HCT116 (cell line): Measurements from ENCODE around the gene RPS10. TPM values are rescaled to one million over a fixed set of nuclear protein-coding genes. Genes with fewer than 3 reads are reported as not detected.
A peak's percentile ranks its signal among the peaks of the same experiment; 100 is the strongest.

Source experiments
- ATAC-seq: fragments of 200-7000 bp; cut with Tn5 transposase; 2 replicates; pipeline ENCODE4 v1.9.1; 2020; ENCODE audit warnings: mild to moderate bottlenecking, moderate library complexity
- BruUV-seq: library from RNA; stranded (reverse); fragments of 400-500 nt; replicated peaks from 2 replicates; lab custom pipeline; 2021; lab: Mats Ljungman, UMichigan
- CTCF ChIA-PET: fragments of 300-600 bp; sonication (Branson Sonifier 250); formaldehyde crosslinking; loops from one replicate; lab custom pipeline; 2021; ENCODE audit warnings: antibody characterized with exemption; lab: Charles Lee
- POLR2A ChIA-PET: fragments of 300-600, 350-600 bp; sonication (Branson Sonifier 250); formaldehyde crosslinking; loops from one replicate; lab custom pipeline; 2021; ENCODE audit warnings: antibody characterized with exemption; lab: Charles Lee
- RAD21 ChIA-PET, 2 experiments: fragments of 300-600 bp; sonication (Branson Sonifier 250); formaldehyde crosslinking; loops; one replicate each; lab custom pipeline; 2023; ENCODE audit warnings: low total read pairs in 2 of 2; ENCODE audit not compliant: uncharacterized antibody in 2 of 2, unreplicated experiment in 2 of 2, low non-redundant PET in 1 of 2; lab: Charles Lee
- DNase-seq: peaks from one replicate; pipeline ENCODE4 v3.0.0-alpha.2; 2010; ENCODE audit warnings: low read depth, low spot score
- H2AFZ ChIP-seq: fragments of 200-600 bp; shearing (Covaris generic), sonication (generic); 2 replicates; pipeline ENCODE4 v1.6.1; 2017; ENCODE audit warnings: low read depth, mixed run types, mixed read lengths, antibody characterized with exemption, low read length; ENCODE audit not compliant: poor library complexity, severe bottlenecking
- H3K27ac ChIP-seq: 2 replicates; pipeline ENCODE4 v1.5.1; 2012; ENCODE audit warnings: low read depth, low read length
- H3K27me3 ChIP-seq: fragments of 200-600 bp; sonication (generic); 2 replicates; pipeline ENCODE4 v1.6.1; 2016; ENCODE audit warnings: mixed run types, low read length, mixed read lengths; ENCODE audit not compliant: insufficient read depth
- H3K36me3 ChIP-seq, 2 experiments: fragments of 200-500 bp in 1 of 2; fragments of 200-600 bp in 1 of 2; sonication (Bioruptor generic) in 1 of 2; sonication (generic) in 1 of 2; 2 replicates each; pipeline versions ENCODE4 v1.5.1 to v1.6.1; 2014 to 2016; ENCODE audit warnings: low read length in 2 of 2, inconsistent platforms in 1 of 2, mixed read lengths in 1 of 2, mixed run types in 1 of 2; ENCODE audit not compliant: insufficient read depth in 2 of 2, control insufficient read depth in 1 of 2
- H3K4me1 ChIP-seq, 2 experiments: fragments of 200-600 bp in 1 of 2; sonication (generic) in 1 of 2; 2 replicates each; pipeline versions ENCODE4 v1.5.1 to v1.6.1; 2012 to 2017; ENCODE audit warnings: low read length in 2 of 2, inconsistent platforms in 1 of 2, mild to moderate bottlenecking in 1 of 2, mixed read lengths in 1 of 2, mixed run types in 1 of 2, moderate library complexity in 1 of 2; ENCODE audit not compliant: insufficient read depth in 2 of 2, control insufficient read depth in 1 of 2
- H3K4me2 ChIP-seq: fragments of 200-600 bp; sonication (generic); 2 replicates; pipeline ENCODE4 v1.6.1; 2017; ENCODE audit warnings: mixed run types, low read length, mixed read lengths
- H3K4me3 ChIP-seq, 2 experiments: fragments of 200-600 bp in 1 of 2; sonication (generic) in 1 of 2; replicated peaks in 1 of 2; 2 replicates each; pipeline ENCODE4 v1.5.1; 2011 to 2016; ENCODE audit warnings: low read length in 2 of 2, control low read depth in 1 of 2, low read depth in 1 of 2, mild to moderate bottlenecking in 1 of 2, mixed read lengths in 1 of 2, mixed run types in 1 of 2
- H3K79me2 ChIP-seq: fragments of 200-600 bp; sonication (generic); 2 replicates; pipeline ENCODE4 v1.6.1; 2017; ENCODE audit warnings: mild to moderate bottlenecking, mixed run types, low read length, moderate library complexity, mixed read lengths; ENCODE audit not compliant: insufficient read depth
- H3K9ac ChIP-seq: fragments of 200-600 bp; sonication (generic); 2 replicates; pipeline ENCODE4 v1.6.1; 2016; ENCODE audit warnings: low read length, mixed read lengths
- H3K9me2 ChIP-seq: fragments of 200-600 bp; sonication (generic), shearing (Covaris generic); 2 replicates; pipeline ENCODE4 v1.6.1; 2017; ENCODE audit warnings: mixed run types, mild to moderate bottlenecking, moderate library complexity; ENCODE audit not compliant: insufficient read depth
- H3K9me3 ChIP-seq, 2 experiments: fragments of 200-500 bp in 1 of 2; fragments of 200-600 bp in 1 of 2; sonication (Bioruptor generic) in 1 of 2; sonication (generic) in 1 of 2; 2 replicates each; pipeline ENCODE4 v1.6.1; 2014 to 2017; ENCODE audit warnings: low read length in 2 of 2, mixed read lengths in 2 of 2, inconsistent platforms in 1 of 2, low read depth in 1 of 2, mild to moderate bottlenecking in 1 of 2, mixed run types in 1 of 2, moderate library complexity in 1 of 2; ENCODE audit not compliant: control insufficient read depth in 1 of 2, insufficient read depth in 1 of 2
- H4K20me1 ChIP-seq: fragments of 200-600 bp; sonication (generic), shearing (Covaris generic); 2 replicates; pipeline ENCODE4 v1.6.1; 2017; ENCODE audit warnings: mixed run types, mild to moderate bottlenecking, moderate library complexity; ENCODE audit not compliant: insufficient read depth
- FOSL1 ChIP-seq: IDR thresholded peaks from 2 replicates; pipeline ENCODE4 v1.6.1; 2012; ENCODE audit warnings: low read depth
- SP1 ChIP-seq: IDR thresholded peaks from 2 replicates; pipeline ENCODE4 v1.6.1; 2012; ENCODE audit warnings: low read depth
- SRF ChIP-seq: IDR thresholded peaks from 2 replicates; pipeline ENCODE4 v1.6.1; 2012; ENCODE audit warnings: low read depth
- YY1 ChIP-seq: IDR thresholded peaks from 2 replicates; pipeline ENCODE4 v1.6.1; 2011; ENCODE audit warnings: low read length, low read depth, moderate library complexity, mild to moderate bottlenecking; ENCODE audit not compliant: insufficient replicate concordance; ENCODE audit errors: extremely low read depth
- ZFX ChIP-seq: fragments of 450-650 bp; IDR thresholded peaks from 2 replicates; pipeline ENCODE4 v1.6.1; 2017
- ZNF274 ChIP-seq: fragments of 200-500 bp; sonication (Bioruptor generic); IDR thresholded peaks from 2 replicates; pipeline ENCODE4 v1.6.1; 2014; ENCODE audit warnings: mild to moderate bottlenecking, low read depth, low read length, inconsistent platforms
- intact Hi-C: fragments of 100-400 bp; cut with micrococcal nuclease; formaldehyde crosslinking; loops from 2 replicates; pipeline ENCODE4 v1.10.0; 2022
- total RNA-seq: library from RNA; stranded (reverse); gene quantifications from one replicate; pipeline ENCODE4 v1.2.1, GENCODE V29; 2021; ENCODE audit not compliant: unreplicated experiment

The RPS10 gene
- total RNA-seq, 1 experiment from 2014 or later, result 1,863 TPM

- Histone ChIP-seq H3K79me2 (peaks cover 100% of the 10 kb centered on the region), H3K4me2 (no peak overlapping the region), H3K27me3 (no peaks in the 10 kb centered on the region), H3K9me3 (no peaks in the 10 kb centered on the region), H4K20me1 (peaks cover 12% of the 10 kb centered on the region; the same call in 1 of the 2 replicates), H3K9me2 (no peaks in the 10 kb centered on the region), H3K27ac (no peak overlapping the region), H3K4me3 (no peak overlapping the region), H3K9ac (no peak overlapping the region), H3K36me3 (no peaks in the 10 kb centered on the region), H2AFZ (no peak overlapping the region), H3K4me1 (peaks cover 16 to 27% of the 10 kb centered on the region in 2 experiments; a peak in 3 of 4 replicates)
- ChIA-PET CTCF (no interaction called here), RAD21 (no interaction called here), POLR2A (interaction anchor here (0.7 kb wide), 1 partner anchor 8 kb away, joined by 3 read pairs; no protein-coding TSS in a partner anchor)
- TF ChIP-seq SRF (no peak), SP1 (no peak), ZNF274 (no peak), FOSL1 (no peak), YY1 (no peak)
- BruUV-seq, result no TSS peak
- DNase-seq (no peak), ATAC-seq (peak; percentile 48; the same call in 1 of the 2 replicates)
- intact Hi-C loops, result no loop called here
Observed at GRCh38 chr6:34386316-34387137, 39.3 kb downstream of the RPS10 start.

- Histone ChIP-seq H4K20me1 (peaks cover 12% of the 10 kb centered on the region; the same call in 1 of the 2 replicates), H3K4me3 (no peak overlapping the region), H3K27me3 (no peaks in the 10 kb centered on the region), H3K4me1 (peaks cover 16 to 23% of the 10 kb centered on the region in 2 experiments; a peak in 3 of 4 replicates), H3K9me2 (no peaks in the 10 kb centered on the region), H3K79me2 (peaks cover 100% of the 10 kb centered on the region), H3K27ac (no peak overlapping the region), H3K9me3 (no peaks in the 10 kb centered on the region), H3K9ac (no peak overlapping the region), H2AFZ (no peak overlapping the region), H3K36me3 (no peaks in the 10 kb centered on the region), H3K4me2 (no peak overlapping the region)
- POLR2A ChIA-PET, result interaction anchor here (0.6 to 0.7 kb wide), 2 partner anchors 8 to 40 kb away, joined by 3 read pairs; partner anchors contain the start of gene RPS10
- RAD21 ChIA-PET, result no interaction called here
- ATAC-seq (no peak), DNase-seq (no peak)
- CTCF ChIA-PET, result no interaction called here
- no peak for TF ChIP-seq ZFX
- BruUV-seq, result no TSS peak
- intact Hi-C loops, result no loop called here
Observed at GRCh38 chr6:34385793-34386195, 40.1 kb downstream of the RPS10 start.
